HEK293T (cell line): ENCODE results near the gene RELB.

ENCODE experiments used
- CTCF ChIA-PET: fragments of 350-600 bp; formaldehyde crosslinking; extraction: SDS; loops from one replicate; lab custom pipeline; 2021; ENCODE audit warnings: antibody characterized with exemption, inconsistent platforms; lab: Yijun Ruan, JAX
- POLR2A ChIA-PET: fragments of 350-600 bp; formaldehyde crosslinking; extraction: SDS; loops from one replicate; lab custom pipeline; 2020; ENCODE audit warnings: antibody characterized with exemption, inconsistent platforms; lab: Yijun Ruan, JAX
- DNase-seq: peaks from one replicate; pipeline ENCODE4 v3.0.0; 2012; ENCODE audit warnings: mixed read lengths; ENCODE audit errors: extremely low spot score
- ARNT ChIP-seq: fragments of 450-650 bp; IDR thresholded peaks from 2 replicates; pipeline ENCODE4 v1.6.1; 2017; ENCODE audit warnings: mild to moderate bottlenecking
- BHLHE40 ChIP-seq: fragments of 450-650 bp; IDR thresholded peaks from 2 replicates; pipeline ENCODE4 v1.6.1; 2016; ENCODE audit warnings: mild to moderate bottlenecking, moderate library complexity, borderline replicate concordance
- CTBP1 ChIP-seq: fragments of 450-650 bp; IDR thresholded peaks from 2 replicates; pipeline ENCODE4 v1.6.1; 2016; ENCODE audit warnings: borderline replicate concordance
- ELF4 ChIP-seq: fragments of 450-650 bp; IDR thresholded peaks from 2 replicates; pipeline ENCODE4 v1.6.1; 2017; ENCODE audit warnings: antibody characterized with exemption
- FOXA1 ChIP-seq: fragments of 450-650 bp; IDR thresholded peaks from 2 replicates; pipeline ENCODE4 v1.6.1; 2016; ENCODE audit warnings: mild to moderate bottlenecking
- FOXK2 ChIP-seq: fragments of 450-650 bp; IDR thresholded peaks from 2 replicates; pipeline ENCODE4 v1.6.1; 2016; ENCODE audit warnings: mild to moderate bottlenecking
- FOXM1 ChIP-seq: fragments of 450-650 bp; IDR thresholded peaks from 2 replicates; pipeline ENCODE4 v1.6.1; 2017; ENCODE audit warnings: mild to moderate bottlenecking, borderline replicate concordance
- HDGF ChIP-seq: fragments of 450-650 bp; IDR thresholded peaks from 2 replicates; pipeline ENCODE4 v1.6.1; 2017; ENCODE audit warnings: antibody characterized with exemption, borderline replicate concordance
- L3MBTL2 ChIP-seq: fragments of 450-650 bp; conservative IDR thresholded peaks from 2 replicates; pipeline ENCODE4 v1.6.1; 2016; ENCODE audit warnings: mild to moderate bottlenecking
- LEF1 ChIP-seq: fragments of 450-650 bp; IDR thresholded peaks from 2 replicates; pipeline ENCODE4 v1.6.1; 2017; ENCODE audit warnings: mild to moderate bottlenecking, borderline replicate concordance
- NFRKB ChIP-seq: fragments of 450-650 bp; IDR thresholded peaks from 2 replicates; pipeline ENCODE4 v1.6.1; 2016; ENCODE audit warnings: mild to moderate bottlenecking, moderate library complexity
- SP1 ChIP-seq: fragments of 450-650 bp; IDR thresholded peaks from 2 replicates; pipeline ENCODE4 v1.6.1; 2017
- SUZ12 ChIP-seq: fragments of 450-650 bp; IDR thresholded peaks from 2 replicates; pipeline ENCODE4 v1.6.1; 2016; ENCODE audit warnings: mild to moderate bottlenecking
- TARDBP ChIP-seq: fragments of 450-650 bp; IDR thresholded peaks from 2 replicates; pipeline ENCODE4 v1.6.1; 2016
- ZNF384 ChIP-seq: fragments of 450-650 bp; IDR thresholded peaks from 2 replicates; pipeline ENCODE4 v1.6.1; 2016
- TF ChIP-seq, protein P1 (sequence below): fragments of 450-650 bp; IDR thresholded peaks from 2 replicates; pipeline ENCODE4 v1.6.1; 2016

RELB gene, protein sequence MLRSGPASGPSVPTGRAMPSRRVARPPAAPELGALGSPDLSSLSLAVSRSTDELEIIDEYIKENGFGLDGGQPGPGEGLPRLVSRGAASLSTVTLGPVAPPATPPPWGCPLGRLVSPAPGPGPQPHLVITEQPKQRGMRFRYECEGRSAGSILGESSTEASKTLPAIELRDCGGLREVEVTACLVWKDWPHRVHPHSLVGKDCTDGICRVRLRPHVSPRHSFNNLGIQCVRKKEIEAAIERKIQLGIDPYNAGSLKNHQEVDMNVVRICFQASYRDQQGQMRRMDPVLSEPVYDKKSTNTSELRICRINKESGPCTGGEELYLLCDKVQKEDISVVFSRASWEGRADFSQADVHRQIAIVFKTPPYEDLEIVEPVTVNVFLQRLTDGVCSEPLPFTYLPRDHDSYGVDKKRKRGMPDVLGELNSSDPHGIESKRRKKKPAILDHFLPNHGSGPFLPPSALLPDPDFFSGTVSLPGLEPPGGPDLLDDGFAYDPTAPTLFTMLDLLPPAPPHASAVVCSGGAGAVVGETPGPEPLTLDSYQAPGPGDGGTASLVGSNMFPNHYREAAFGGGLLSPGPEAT

DNA sequence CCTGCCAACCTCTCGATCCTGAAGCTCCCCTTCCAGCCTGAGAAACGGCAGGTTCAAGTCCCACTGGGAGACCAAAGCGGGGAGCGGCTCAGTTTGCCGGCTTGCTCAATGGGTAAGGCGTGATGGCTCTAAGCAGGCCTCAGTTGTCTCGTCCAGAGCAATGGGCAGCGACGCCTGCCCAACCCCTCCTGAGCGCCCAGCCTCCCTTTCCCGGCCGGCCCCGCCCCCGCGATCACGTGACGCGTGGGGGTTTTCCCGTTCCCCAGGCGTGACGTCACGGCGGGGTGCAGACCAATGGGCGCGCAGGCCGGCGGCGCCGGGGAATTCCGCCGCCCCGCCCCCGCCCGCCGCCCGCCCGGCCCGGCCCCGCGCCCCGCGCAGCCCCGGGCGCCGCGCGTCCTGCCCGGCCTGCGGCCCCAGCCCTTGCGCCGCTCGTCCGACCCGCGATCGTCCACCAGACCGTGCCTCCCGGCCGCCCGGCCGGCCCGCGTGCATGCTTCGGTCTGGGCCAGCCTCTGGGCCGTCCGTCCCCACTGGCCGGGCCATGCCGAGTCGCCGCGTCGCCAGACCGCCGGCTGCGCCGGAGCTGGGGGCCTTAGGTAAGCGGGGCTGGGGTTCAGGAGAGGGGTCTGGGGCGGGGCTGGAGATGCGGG is at the start of gene RELB:
Gene RELB (plus strand): TSS at position 378 of the 653 bp plus-strand sequence. CDS start 116 bp downstream, at position 494.
- ChIA-PET POLR2A (interaction anchor here (0.9 to 1.5 kb wide), 3 partner anchors 9 to 46 kb away, joined by 3 to 5 read pairs (median 4); partner anchors contain the start of genes CLASRP and CLPTM1), CTCF (interaction anchor here (0.7 kb wide), 1 partner anchor 64 kb away, joined by 3 read pairs; no protein-coding TSS in a partner anchor)
- peak; percentile 97 for DNase-seq
- TF ChIP-seq FOXM1: no peak
- no peak for TF ChIP-seq L3MBTL2
- TF ChIP-seq FOXA1: no peak
- no peak for TF ChIP-seq HDGF
- no peak for TF ChIP-seq CTBP1
- TF ChIP-seq BHLHE40: no peak
- TF ChIP-seq SUZ12: no peak
- TF ChIP-seq TARDBP: no peak
- TF ChIP-seq, protein P1, sequence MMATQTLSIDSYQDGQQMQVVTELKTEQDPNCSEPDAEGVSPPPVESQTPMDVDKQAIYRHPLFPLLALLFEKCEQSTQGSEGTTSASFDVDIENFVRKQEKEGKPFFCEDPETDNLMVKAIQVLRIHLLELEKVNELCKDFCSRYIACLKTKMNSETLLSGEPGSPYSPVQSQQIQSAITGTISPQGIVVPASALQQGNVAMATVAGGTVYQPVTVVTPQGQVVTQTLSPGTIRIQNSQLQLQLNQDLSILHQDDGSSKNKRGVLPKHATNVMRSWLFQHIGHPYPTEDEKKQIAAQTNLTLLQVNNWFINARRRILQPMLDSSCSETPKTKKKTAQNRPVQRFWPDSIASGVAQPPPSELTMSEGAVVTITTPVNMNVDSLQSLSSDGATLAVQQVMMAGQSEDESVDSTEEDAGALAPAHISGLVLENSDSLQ: no peak
- no peak for TF ChIP-seq SP1
- no peak for TF ChIP-seq ARNT
- no peak for TF ChIP-seq NFRKB
- no peak for TF ChIP-seq ZNF384
- no peak for TF ChIP-seq FOXK2
- TF ChIP-seq ELF4: no peak
- TF ChIP-seq LEF1: no peak

DNA sequence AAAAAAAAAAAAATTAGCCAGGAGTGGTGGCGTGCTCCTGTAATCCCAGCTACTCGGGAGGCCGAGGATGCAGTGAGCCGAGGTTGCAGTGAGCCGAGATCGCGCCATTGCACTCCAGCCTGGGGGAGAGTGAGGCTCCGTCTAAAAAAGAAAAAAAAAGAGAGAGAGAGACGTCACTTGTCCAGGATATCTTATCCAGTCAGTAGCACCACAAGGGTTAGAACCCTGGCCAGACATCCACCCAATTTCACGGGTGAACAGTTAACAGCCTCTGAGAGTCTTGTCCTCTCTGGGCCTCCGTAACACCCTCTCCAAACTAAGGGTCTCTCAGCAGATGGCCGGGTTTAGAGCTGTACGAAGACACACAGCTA is 47.0 kb upstream of the RELB start:
- TF ChIP-seq SUZ12 (no peak), FOXM1 (no peak), ZNF384 (peak; percentile 71), L3MBTL2 (no peak)
- TF ChIP-seq, protein P1: no peak
- DNase-seq: no peak
- CTCF ChIA-PET: interaction anchor here (1.0 kb wide), 1 partner anchor 49 kb away, joined by 4 read pairs; the partner anchor contains the start of gene APOE
- POLR2A ChIA-PET: interaction anchor here (0.6 to 1.8 kb wide), 14 partner anchors 12 to 106 kb away, joined by 3 to 17 read pairs (median 5); partner anchors contain the start of genes APOC1, APOE and CLASRP

DNA sequence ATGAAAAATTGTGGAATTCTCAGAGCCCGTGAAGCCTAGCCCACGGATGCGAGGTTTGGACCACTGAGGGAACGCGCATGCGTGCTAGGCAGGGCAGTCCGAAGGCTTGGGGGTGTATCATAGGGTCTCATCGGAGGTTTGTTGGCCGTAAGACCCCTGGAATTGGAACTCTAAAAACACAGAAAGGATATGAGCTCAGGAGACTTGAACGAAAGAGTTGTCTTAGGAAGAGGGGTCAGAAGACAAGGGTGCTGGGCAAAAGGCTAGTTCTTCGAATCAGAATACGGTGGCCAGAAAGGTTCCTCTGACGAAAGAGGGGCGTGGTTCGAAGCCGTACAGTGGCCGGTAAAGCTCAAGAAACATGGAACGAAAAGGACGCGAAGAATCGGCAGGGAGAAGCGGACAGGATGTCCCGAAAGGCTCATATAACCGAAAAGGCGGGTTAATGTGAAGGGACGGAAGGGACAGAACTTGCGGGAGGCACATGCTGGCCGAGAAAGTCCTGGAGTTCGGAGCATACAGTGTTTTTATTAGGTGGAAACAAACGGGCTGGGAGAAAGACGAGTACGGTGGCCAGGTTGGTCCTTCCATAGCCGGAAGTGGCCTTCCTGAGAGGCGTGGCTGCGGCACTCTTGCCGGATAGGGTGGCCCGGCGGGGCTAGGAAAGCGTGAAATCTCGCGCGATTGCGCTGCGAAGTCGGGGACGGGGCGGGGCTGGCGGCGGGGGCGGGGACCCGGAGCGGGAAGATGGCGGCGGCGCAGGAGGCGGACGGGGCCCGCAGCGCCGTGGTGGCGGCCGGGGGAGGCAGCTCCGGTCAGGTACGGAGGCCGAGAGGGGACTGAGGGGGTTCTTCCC is 46.4 kb upstream of the RELB start, which contains the start of gene CLPTM1:
Gene CLPTM1 (plus strand): TSS at position 732 of the 856 bp plus-strand sequence. CDS start 16 bp downstream, at position 748.
- 0 out of 2 replicates have a peak, but pooled peaks have one; percentile 4 for TF ChIP-seq FOXM1
- no peak for TF ChIP-seq CTBP1
- peak; percentile 70; the same call in 1 of the 2 replicates for TF ChIP-seq SP1
- peak; percentile 68 for TF ChIP-seq L3MBTL2
- TF ChIP-seq FOXK2: no peak
- peak; percentile 94 for TF ChIP-seq ELF4
- ChIA-PET POLR2A (interaction anchor here (0.6 to 1.8 kb wide), 14 partner anchors 11 to 107 kb away, joined by 3 to 17 read pairs (median 5); partner anchors contain the start of genes APOC1, APOE and CLASRP), CTCF (interaction anchor here (0.6 to 1.0 kb wide), 2 partner anchors 32 to 49 kb away, joined by 3 to 4 read pairs; partner anchors contain the start of gene APOE)
- DNase-seq: peak; percentile 98

DNA sequence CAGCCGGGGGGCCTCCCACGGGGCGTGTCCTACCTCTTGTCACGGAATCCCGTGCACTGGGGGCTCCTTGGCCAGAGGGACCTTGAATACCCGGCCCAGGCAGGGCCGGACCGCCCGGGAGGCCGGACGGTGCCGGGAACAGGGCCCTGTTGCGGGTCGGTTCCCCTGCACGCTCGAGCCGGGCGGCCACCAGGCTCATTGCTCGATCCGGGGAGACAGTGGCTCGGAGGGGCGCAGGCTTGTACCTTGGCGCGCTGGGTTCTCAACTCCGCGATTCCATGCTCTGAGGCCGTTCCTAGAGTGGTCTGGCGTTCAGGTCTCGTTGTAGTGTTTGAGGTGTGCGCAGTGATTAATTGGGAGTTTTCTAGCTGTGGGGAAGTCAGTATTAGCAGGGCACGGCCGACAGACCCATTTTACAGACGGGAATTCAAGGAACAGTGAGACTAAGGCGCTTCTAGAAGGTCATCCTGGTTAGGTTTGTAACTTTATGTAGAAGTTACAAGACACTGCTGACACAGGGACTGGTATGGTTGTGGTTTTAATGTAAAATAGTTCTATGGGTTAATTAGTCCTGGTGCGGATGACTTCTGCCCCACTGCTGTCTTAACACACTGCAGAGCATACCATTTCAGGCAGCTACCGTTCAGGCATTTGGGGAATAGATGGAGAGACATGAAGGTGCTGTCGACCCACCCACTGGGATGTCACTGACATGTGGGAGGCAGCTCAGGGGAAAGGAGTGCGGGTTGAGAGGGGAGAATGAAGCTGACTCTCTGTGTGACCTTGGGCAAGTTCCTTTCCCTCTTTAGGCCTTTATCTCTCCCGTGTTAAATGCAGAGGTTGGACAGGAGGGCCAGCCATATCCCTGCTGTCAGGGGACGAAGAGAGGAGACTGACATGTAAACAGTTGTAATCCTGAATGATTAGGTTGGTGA is 45.5 kb upstream of the RELB start:
- no peak for DNase-seq
- TF ChIP-seq ZNF384: no peak
- no peak for TF ChIP-seq BHLHE40
- TF ChIP-seq LEF1: no peak
- TF ChIP-seq FOXM1: no peak
- TF ChIP-seq SP1: no peak
- no peak for TF ChIP-seq TARDBP
- TF ChIP-seq HDGF: no peak
- TF ChIP-seq, protein P1: no peak
- no peak for TF ChIP-seq ELF4
- TF ChIP-seq ARNT: no peak
- TF ChIP-seq SUZ12: no peak
- ChIA-PET CTCF (no interaction called here), POLR2A (interaction anchor here (0.7 to 1.8 kb wide), 4 partner anchors 15 to 48 kb away, joined by 3 to 8 read pairs (median 3); no protein-coding TSS in a partner anchor)
